ENCODE measurements around the gene IQUB. TPM values are rescaled to one million over a fixed set of nuclear protein-coding genes. Genes with fewer than 3 reads are reported as not detected.
"Not testable (repeated sequence)": the region's sequence is repeated elsewhere in the genome, so short reads cannot be mapped to it uniquely, and the experiment has no call there.

IQUB gene
- total RNA-seq, 1 experiment from 2014 or later = 0.16 TPM

- not testable (repeated sequence) for H3K4me1 ChIP-seq; H3K9me3 ChIP-seq (replicated peaks); H3K27ac ChIP-seq; H3K27me3 ChIP-seq; H3K36me3 ChIP-seq
- DNase-seq = peak; percentile 20 to 27
- peak overlapping the region; percentile 19; the same call in 1 of the 2 replicates for H3K4me3 ChIP-seq
Observed at GRCh38 chr7:123532788-123533552, 1.4 kb downstream of the IQUB start.

- not testable (repeated sequence) for DNase-seq; H3K27me3 ChIP-seq; H3K4me1 ChIP-seq; H3K27ac ChIP-seq; H3K9me3 ChIP-seq (replicated peaks); H3K4me3 ChIP-seq; H3K36me3 ChIP-seq
Observed at GRCh38 chr7:123532343-123532742, 2.1 kb downstream of the IQUB start.

- H3K4me1 ChIP-seq; H3K27ac ChIP-seq; H3K4me3 ChIP-seq; H3K27me3 ChIP-seq; H3K9me3 ChIP-seq (replicated peaks); H3K36me3 ChIP-seq; DNase-seq: not testable (repeated sequence)
Observed at GRCh38 chr7:123530035-123530591, 4.3 kb downstream of the IQUB start.

GRCh38 chr7:123528265-123528664 is 6.1 kb downstream of the IQUB start:
- Histone ChIP-seq H3K27ac (no peak overlapping the region; the same call in 1 of the 2 replicates), H3K27me3 (no peaks in the 10 kb centered on the region), H3K4me3 (peak overlapping the region; percentile 77), H3K4me1 (no peaks in the 10 kb centered on the region), H3K9me3 (replicated peaks) (no peaks in the 10 kb centered on the region), H3K36me3 (no peaks in the 10 kb centered on the region)
- no peak for DNase-seq

- peak overlapping the region; percentile 77 for H3K4me3 ChIP-seq
- not testable (repeated sequence) for H3K9me3 ChIP-seq (replicated peaks)
- DNase-seq = peak in 1 of 2 experiments; percentile 9
Observed at GRCh38 chr7:123527712-123528225, 6.6 kb downstream of the IQUB start.

GRCh38 chr7:123526533-123526932 is 7.9 kb downstream of the IQUB start:
- not testable (repeated sequence) for H3K36me3 ChIP-seq; H3K4me1 ChIP-seq; H3K27ac ChIP-seq; H3K9me3 ChIP-seq (replicated peaks); DNase-seq; H3K4me3 ChIP-seq; H3K27me3 ChIP-seq

More at GRCh38 chr7:123527712-123528225, 6.6 kb downstream of the IQUB start:
- not testable (repeated sequence) for H3K27me3 ChIP-seq, H3K4me1 ChIP-seq, H3K36me3 ChIP-seq
- H3K27ac ChIP-seq = peak overlapping the region; percentile 34

GRCh38 chr7:123522066-123522465 is 12.3 kb downstream of the IQUB start:
- Histone ChIP-seq H3K4me3 (no peak overlapping the region), H3K27me3 (no peaks in the 10 kb centered on the region), H3K9me3 (replicated peaks) (no peaks in the 10 kb centered on the region), H3K36me3 (no peaks in the 10 kb centered on the region), H3K27ac (no peak overlapping the region), H3K4me1 (0 out of 2 replicates have a peak, but pooled peaks cover 6% of the 10 kb centered on the region)
- peak; percentile 8 to 37 for DNase-seq

GRCh38 chr7:123505221-123505620 is 29.2 kb downstream of the IQUB start:
- Histone ChIP-seq H3K36me3 (no peaks in the 10 kb centered on the region), H3K27ac (no peak overlapping the region), H3K9me3 (replicated peaks) (no peaks in the 10 kb centered on the region), H3K4me1 (peaks cover 12% of the 10 kb centered on the region), H3K27me3 (no peaks in the 10 kb centered on the region), H3K4me3 (no peak overlapping the region)
- no peak for DNase-seq

- no peaks in the 10 kb centered on the region for H3K36me3 ChIP-seq
- no peaks in the 10 kb centered on the region for H3K27me3 ChIP-seq
Observed at GRCh38 chr7:123502201-123502600, 32.2 kb downstream of the IQUB start.

GRCh38 chr7:123500878-123501489 is 33.4 kb downstream of the IQUB start:
- DNase-seq = no peak
- Histone ChIP-seq H3K9me3 (replicated peaks) (no peaks in the 10 kb centered on the region), H3K36me3 (no peaks in the 10 kb centered on the region), H3K27me3 (no peaks in the 10 kb centered on the region), H3K27ac (no peak overlapping the region), H3K4me1 (peaks cover 12% of the 10 kb centered on the region), H3K4me3 (no peak overlapping the region)

More at GRCh38 chr7:123502201-123502600, 32.2 kb downstream of the IQUB start:
- H3K9me3 ChIP-seq (replicated peaks) = no peaks in the 10 kb centered on the region
- no peak overlapping the region for H3K27ac ChIP-seq
- peak; percentile 6 to 77 for DNase-seq
- H3K4me1 ChIP-seq = peaks cover 12% of the 10 kb centered on the region
- no peak overlapping the region for H3K4me3 ChIP-seq

- no peaks in the 10 kb centered on the region for H3K36me3 ChIP-seq
- peaks cover 12% of the 10 kb centered on the region for H3K4me1 ChIP-seq
- no peak overlapping the region for H3K4me3 ChIP-seq
- H3K27ac ChIP-seq = no peak overlapping the region
- no peak for DNase-seq
- H3K9me3 ChIP-seq (replicated peaks) = no peaks in the 10 kb centered on the region
- H3K27me3 ChIP-seq = no peaks in the 10 kb centered on the region
Observed at GRCh38 chr7:123499211-123499970, 35.0 kb downstream of the IQUB start.

GRCh38 chr7:123498601-123499000 is 35.8 kb downstream of the IQUB start:
- H3K9me3 ChIP-seq (replicated peaks) = no peaks in the 10 kb centered on the region
- H3K27me3 ChIP-seq = no peaks in the 10 kb centered on the region
- no peak for DNase-seq
- H3K4me3 ChIP-seq = no peak overlapping the region
- H3K27ac ChIP-seq = no peak overlapping the region
- peaks cover 12% of the 10 kb centered on the region for H3K4me1 ChIP-seq
- H3K36me3 ChIP-seq = no peaks in the 10 kb centered on the region

- DNase-seq = no peak
- no peaks in the 10 kb centered on the region for H3K9me3 ChIP-seq (replicated peaks)
Observed at GRCh38 chr7:123498031-123498430, 36.4 kb downstream of the IQUB start.

GRCh38 chr7:123494193-123494796 is 40.1 kb downstream of the IQUB start:
- Histone ChIP-seq H3K27ac (no peak overlapping the region), H3K4me3 (no peak overlapping the region), H3K4me1 (no peaks in the 10 kb centered on the region), H3K36me3 (no peaks in the 10 kb centered on the region), H3K9me3 (replicated peaks) (no peaks in the 10 kb centered on the region), H3K27me3 (no peaks in the 10 kb centered on the region)
- DNase-seq = peak; percentile 11 to 69

More at GRCh38 chr7:123498031-123498430, 36.4 kb downstream of the IQUB start:
- H3K27me3 ChIP-seq = no peaks in the 10 kb centered on the region
- peaks cover 12% of the 10 kb centered on the region for H3K4me1 ChIP-seq
- no peaks in the 10 kb centered on the region for H3K36me3 ChIP-seq
- no peak overlapping the region for H3K27ac ChIP-seq
- H3K4me3 ChIP-seq = no peak overlapping the region
